Measurements from ENCODE around the gene RALGPS1.

DNA sequence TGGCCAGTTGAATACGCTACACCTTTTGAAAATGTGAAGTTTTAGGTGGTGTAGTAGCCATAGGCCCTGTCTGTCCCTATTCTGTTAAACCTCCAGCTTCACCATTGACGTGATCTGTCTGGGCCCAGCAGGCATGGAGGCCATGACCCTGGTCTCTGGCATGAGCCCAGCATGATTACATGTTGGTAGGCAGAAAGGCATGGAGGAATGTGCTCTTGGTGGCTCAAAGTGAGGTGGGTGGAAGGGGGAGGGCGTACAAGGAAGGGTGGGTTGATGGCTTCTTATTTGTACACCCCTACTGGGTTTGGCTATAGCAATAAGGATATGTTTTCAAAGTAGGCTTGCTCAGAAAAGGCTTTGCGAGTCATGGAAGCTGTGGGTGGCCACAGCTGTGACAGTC is 23.7 kb downstream of the RALGPS1 start:
- TF ChIP-seq REST (IDR thresholded peaks at IDR 0.05; ENCODE audit: insufficient replicate concordance, low read depth) (no peak), POLR2AphosphoS5 (IDR thresholded peaks at IDR 0.05; ENCODE audit: low read depth) (no peak)
- TF ChIP-seq, protein P1, sequence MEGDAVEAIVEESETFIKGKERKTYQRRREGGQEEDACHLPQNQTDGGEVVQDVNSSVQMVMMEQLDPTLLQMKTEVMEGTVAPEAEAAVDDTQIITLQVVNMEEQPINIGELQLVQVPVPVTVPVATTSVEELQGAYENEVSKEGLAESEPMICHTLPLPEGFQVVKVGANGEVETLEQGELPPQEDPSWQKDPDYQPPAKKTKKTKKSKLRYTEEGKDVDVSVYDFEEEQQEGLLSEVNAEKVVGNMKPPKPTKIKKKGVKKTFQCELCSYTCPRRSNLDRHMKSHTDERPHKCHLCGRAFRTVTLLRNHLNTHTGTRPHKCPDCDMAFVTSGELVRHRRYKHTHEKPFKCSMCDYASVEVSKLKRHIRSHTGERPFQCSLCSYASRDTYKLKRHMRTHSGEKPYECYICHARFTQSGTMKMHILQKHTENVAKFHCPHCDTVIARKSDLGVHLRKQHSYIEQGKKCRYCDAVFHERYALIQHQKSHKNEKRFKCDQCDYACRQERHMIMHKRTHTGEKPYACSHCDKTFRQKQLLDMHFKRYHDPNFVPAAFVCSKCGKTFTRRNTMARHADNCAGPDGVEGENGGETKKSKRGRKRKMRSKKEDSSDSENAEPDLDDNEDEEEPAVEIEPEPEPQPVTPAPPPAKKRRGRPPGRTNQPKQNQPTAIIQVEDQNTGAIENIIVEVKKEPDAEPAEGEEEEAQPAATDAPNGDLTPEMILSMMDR (IDR thresholded peaks at IDR 0.05; ENCODE audit: insufficient read depth, low read length), result no peak
